Endothelial cell of umbilical vein (primary cell): ENCODE data around the gene PRPF8. TPM values are rescaled to one million over a fixed set of nuclear protein-coding genes. Genes with fewer than 3 reads are reported as not detected.

Experiments
- BruUV-seq: library from RNA; stranded (reverse); fragments of 400-500 nt; replicated peaks from 2 replicates; lab custom pipeline; 2021; lab: Mats Ljungman, UMichigan
- CTCF ChIA-PET: fragments of 300-600, 350-600 bp; sonication (Branson Sonifier 250); formaldehyde crosslinking; loops from one replicate; lab custom pipeline; 2021; ENCODE audit warnings: antibody characterized with exemption, inconsistent platforms; lab: Charles Lee
- POLR2A ChIA-PET: fragments of 300-600, 350-600 bp; sonication (Branson Sonifier 250); formaldehyde crosslinking; loops from one replicate; lab custom pipeline; 2021; ENCODE audit warnings: antibody characterized with exemption, inconsistent platforms; lab: Charles Lee
- DNase-seq: peaks from one replicate; pipeline ENCODE4 v3.0.0-alpha.2; 2011; ENCODE audit warnings: low read depth, low spot score
- FAIRE-seq: peaks from 2 replicates; lab custom pipeline; 2011; peaks lifted over from hg19 to GRCh38; lab: Jason Lieb, UNC
- H2AFZ ChIP-seq: 2 replicates; pipeline ENCODE4 v1.6.0; 2012; ENCODE audit warnings: low read depth, low read length, control low read depth, inconsistent platforms
- H3K27ac ChIP-seq: 2 replicates; pipeline ENCODE4 v1.5.1; 2011; ENCODE audit warnings: low read depth, mild to moderate bottlenecking, control low read depth, low read length, moderate library complexity; ENCODE audit not compliant: insufficient read depth
- H3K27me3 ChIP-seq, 2 experiments: 2 replicates each; pipeline versions ENCODE4 v1.6.0 to v1.6.1; 2011; ENCODE audit warnings: low read length in 2 of 2, mixed read lengths in 1 of 2; ENCODE audit not compliant: control insufficient read depth in 2 of 2, insufficient read depth in 2 of 2
- H3K36me3 ChIP-seq, 2 experiments: 2 replicates in 1 of 2; 3 replicates in 1 of 2; pipeline ENCODE4 v1.5.1; 2011; ENCODE audit warnings: low read length in 2 of 2, mild to moderate bottlenecking in 1 of 2, moderate library complexity in 1 of 2; ENCODE audit not compliant: control insufficient read depth in 2 of 2, insufficient read depth in 2 of 2; ENCODE audit errors: extremely low read depth in 1 of 2
- H3K4me1 ChIP-seq: 3 replicates; pipeline ENCODE4 v1.5.1; 2011; ENCODE audit warnings: mild to moderate bottlenecking, low read length; ENCODE audit not compliant: control insufficient read depth, insufficient read depth; ENCODE audit errors: extremely low read depth
- H3K4me2 ChIP-seq: 2 replicates; pipeline ENCODE4 v1.6.1; 2011; ENCODE audit warnings: low read length, control low read depth, mixed read lengths; ENCODE audit not compliant: insufficient read depth
- H3K4me3 ChIP-seq, 3 experiments: fragments of 200-600 bp in 1 of 3; sonication (generic), shearing (Covaris generic) in 1 of 3; replicated peaks in 1 of 3; 2 replicates each; pipeline ENCODE4 v1.5.1; 2011 to 2016; ENCODE audit warnings: control low read depth in 3 of 3, low read length in 3 of 3, mild to moderate bottlenecking in 2 of 3, inconsistent platforms in 1 of 3, low read depth in 1 of 3, moderate library complexity in 1 of 3; ENCODE audit not compliant: insufficient read depth in 1 of 3
- H3K79me2 ChIP-seq: 2 replicates; pipeline ENCODE4 v1.6.0; 2012; ENCODE audit warnings: low read length, inconsistent platforms; ENCODE audit not compliant: control insufficient read depth, insufficient read depth
- H3K9ac ChIP-seq: replicated peaks from 2 replicates; pipeline ENCODE3; 2011; ENCODE audit warnings: low read length, control low read depth; ENCODE audit not compliant: insufficient read depth; ENCODE audit errors: extremely low read depth
- H3K9me1 ChIP-seq: replicated peaks from 3 replicates; pipeline ENCODE4 v1.6.0; 2011; ENCODE audit warnings: mild to moderate bottlenecking, low read length; ENCODE audit not compliant: control insufficient read depth, insufficient read depth; ENCODE audit errors: extremely low read depth
- H3K9me3 ChIP-seq: replicated peaks from 2 replicates; pipeline ENCODE4 v1.5.1; 2012; ENCODE audit warnings: low read length, inconsistent platforms; ENCODE audit not compliant: control insufficient read depth, insufficient read depth
- H4K20me1 ChIP-seq: replicated peaks from 2 replicates; pipeline ENCODE3; 2011; ENCODE audit warnings: mild to moderate bottlenecking, low read length; ENCODE audit not compliant: control insufficient read depth, insufficient read depth; ENCODE audit errors: extremely low read depth
- EZH2 ChIP-seq: IDR thresholded peaks from 2 replicates; pipeline ENCODE4 v1.6.1; 2012; ENCODE audit warnings: borderline replicate concordance, low read depth, mild to moderate bottlenecking, moderate library complexity, low read length, inconsistent platforms; ENCODE audit not compliant: severe bottlenecking
- FOS ChIP-seq: IDR thresholded peaks from 2 replicates; pipeline ENCODE4 v1.6.1; 2011; ENCODE audit warnings: mild to moderate bottlenecking, low read length, moderate library complexity, borderline replicate concordance; ENCODE audit not compliant: insufficient read depth
- GATA2 ChIP-seq: IDR thresholded peaks from 2 replicates; pipeline ENCODE4 v1.7.0; 2011; ENCODE audit warnings: low read depth, mild to moderate bottlenecking, moderate library complexity, mixed read lengths, low read length; ENCODE audit not compliant: insufficient read length, insufficient read depth
- JUN ChIP-seq: IDR thresholded peaks from 2 replicates; pipeline ENCODE4 v1.6.1; 2011; ENCODE audit warnings: borderline replicate concordance, low read depth; ENCODE audit not compliant: insufficient read length, insufficient read depth
- MYC ChIP-seq: IDR thresholded peaks from one replicate; pipeline ENCODE4 v1.6.1; 2011; ENCODE audit warnings: mild to moderate bottlenecking, low read depth, low read length
- POLR2A ChIP-seq: IDR thresholded peaks from 2 replicates; pipeline ENCODE4 v1.6.1; 2012; ENCODE audit warnings: low read depth, mild to moderate bottlenecking, control low read depth, low read length
- POLR2AphosphoS5 ChIP-seq: IDR thresholded peaks from 2 replicates; pipeline ENCODE4 v1.6.1; 2012; ENCODE audit warnings: low read depth, mild to moderate bottlenecking, control low read depth, low read length, moderate library complexity; ENCODE audit not compliant: insufficient read depth
- dilution Hi-C: fragments of 300-500 bp; cut with MboI; formaldehyde crosslinking; loops from one replicate; pipeline ENCODE4 v1.15.0; 2019; ENCODE audit warnings: low sequenced_read_pairs; ENCODE audit not compliant: extremely low pct_ligation_motif_present
- intact Hi-C: fragments of 100-400 bp; cut with micrococcal nuclease; formaldehyde crosslinking; loops from one replicate; pipeline ENCODE4 v1.10.0; 2022
- polyA plus RNA-seq, 4 experiments: library from polyadenylated mRNA; depleted of rRNA in 3 of 4; stranded (reverse) in 3 of 4; unstranded in 1 of 4; fragments of >200 nt; gene quantifications; 2 replicates each; pipeline versions ENCODE4 v1.2.1 to v1.2.3, GENCODE V29; 2011 to 2012; ENCODE audit warnings: missing spikeins in 1 of 4
- total RNA-seq: library from RNA; stranded (reverse); gene quantifications from 2 replicates; pipeline ENCODE4 v1.2.3, GENCODE V29; 2021
- TF ChIP-seq, protein P1 (sequence below): IDR thresholded peaks from 2 replicates; pipeline ENCODE4 v1.6.1; 2011; ENCODE audit not compliant: insufficient read depth, insufficient read length
- TF ChIP-seq, protein P2 (sequence below), 2 donors: IDR thresholded peaks; 1 replicate in 1 of 2; 2 replicates in 1 of 2; pipeline ENCODE4 v1.5.1; 2011; ENCODE audit warnings: low read length in 2 of 2, mild to moderate bottlenecking in 2 of 2, moderate library complexity in 2 of 2, control low read depth in 1 of 2, inconsistent platforms in 1 of 2, low read depth in 1 of 2; ENCODE audit not compliant: insufficient read depth in 1 of 2; ENCODE audit errors: extremely low read depth in 1 of 2

PRPF8 gene
- total and polyA plus RNA-seq, 2 donors (not counting 3 experiments of a cell fraction or from before 2014, with no cell fraction given) = 215 to 301 TPM

DNA sequence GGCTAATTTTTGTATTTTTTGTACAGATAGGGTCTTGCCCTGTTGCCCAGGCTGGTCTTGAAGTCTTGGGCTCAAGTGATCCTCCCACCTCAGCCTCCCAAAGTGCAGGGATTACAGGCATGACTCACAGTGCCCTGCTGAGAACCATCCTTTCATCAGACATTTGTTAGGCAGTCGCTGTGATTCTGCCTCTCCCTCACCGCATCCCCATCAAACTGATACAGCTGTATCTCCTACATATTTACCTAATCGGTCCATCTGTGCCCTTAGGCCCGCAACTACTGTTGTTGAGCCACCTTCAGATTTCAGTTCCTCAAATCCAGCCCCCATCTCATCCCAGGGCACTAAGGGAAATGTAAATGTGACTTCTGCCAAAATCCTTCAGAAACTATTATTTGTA, 54.0 kb downstream of the PRPF8 start:
- peaks cover 23% of the 10 kb centered on the region for H3K4me1 ChIP-seq
- H3K9ac ChIP-seq = no peak overlapping the region
- no peaks in the 10 kb centered on the region for H3K27me3 ChIP-seq
- TF ChIP-seq POLR2A (no peak), MYC (no peak), POLR2AphosphoS5 (no peak), JUN (no peak), GATA2 (no peak), FOS (no peak), EZH2 (no peak)
- TF ChIP-seq, protein P1, sequence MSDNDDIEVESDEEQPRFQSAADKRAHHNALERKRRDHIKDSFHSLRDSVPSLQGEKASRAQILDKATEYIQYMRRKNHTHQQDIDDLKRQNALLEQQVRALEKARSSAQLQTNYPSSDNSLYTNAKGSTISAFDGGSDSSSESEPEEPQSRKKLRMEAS = no peak
- TF ChIP-seq, protein P2, sequence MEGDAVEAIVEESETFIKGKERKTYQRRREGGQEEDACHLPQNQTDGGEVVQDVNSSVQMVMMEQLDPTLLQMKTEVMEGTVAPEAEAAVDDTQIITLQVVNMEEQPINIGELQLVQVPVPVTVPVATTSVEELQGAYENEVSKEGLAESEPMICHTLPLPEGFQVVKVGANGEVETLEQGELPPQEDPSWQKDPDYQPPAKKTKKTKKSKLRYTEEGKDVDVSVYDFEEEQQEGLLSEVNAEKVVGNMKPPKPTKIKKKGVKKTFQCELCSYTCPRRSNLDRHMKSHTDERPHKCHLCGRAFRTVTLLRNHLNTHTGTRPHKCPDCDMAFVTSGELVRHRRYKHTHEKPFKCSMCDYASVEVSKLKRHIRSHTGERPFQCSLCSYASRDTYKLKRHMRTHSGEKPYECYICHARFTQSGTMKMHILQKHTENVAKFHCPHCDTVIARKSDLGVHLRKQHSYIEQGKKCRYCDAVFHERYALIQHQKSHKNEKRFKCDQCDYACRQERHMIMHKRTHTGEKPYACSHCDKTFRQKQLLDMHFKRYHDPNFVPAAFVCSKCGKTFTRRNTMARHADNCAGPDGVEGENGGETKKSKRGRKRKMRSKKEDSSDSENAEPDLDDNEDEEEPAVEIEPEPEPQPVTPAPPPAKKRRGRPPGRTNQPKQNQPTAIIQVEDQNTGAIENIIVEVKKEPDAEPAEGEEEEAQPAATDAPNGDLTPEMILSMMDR (IDR thresholded peaks at IDR 0.05; ENCODE audit: extremely low read depth in 1 of 2, insufficient read depth in 1 of 2, low read depth in 1 of 2, low read length in 2 of 2) = no peak
- peaks cover 12% of the 10 kb centered on the region for H3K79me2 ChIP-seq
- no peak overlapping the region for H2AFZ ChIP-seq
- CTCF ChIA-PET = interaction anchor here (0.5 to 10.0 kb wide), 31 partner anchors 8 to 373 kb away, joined by 3 to 459 read pairs (median 5); partner anchors contain the start of genes INPP5K, PITPNA, RILP and SCARF1
- FAIRE-seq = no peak
- no TSS peak for BruUV-seq
- dilution Hi-C loops (no loop called here), intact Hi-C loops (loop anchor here (1.0 kb wide), 1 partner anchor 56 kb away; no protein-coding TSS in a partner anchor)
- no peak overlapping the region for H3K4me3 ChIP-seq
- H3K36me3 ChIP-seq = peaks cover 0 to 14% of the 10 kb centered on the region in 2 experiments
- no peaks in the 10 kb centered on the region for H3K9me3 ChIP-seq
- H3K4me2 ChIP-seq = no peak overlapping the region
- no peaks in the 10 kb centered on the region for H4K20me1 ChIP-seq
- POLR2A ChIA-PET = interaction anchor here (1.8 kb wide), 1 partner anchor 56 kb away, joined by 7 read pairs; no protein-coding TSS in a partner anchor
- no peak for DNase-seq
- no peak overlapping the region for H3K27ac ChIP-seq
- no peaks in the 10 kb centered on the region for H3K9me1 ChIP-seq
